Spleen (tissue), 7 donors: ENCODE results near the gene FGF18.

Experiments
- CTCF ChIP-seq, 11 experiments: fragments of 200-600 bp in 7 of 11; fragments of 450-650 bp in 4 of 11; sonication (generic) in 4 of 11; IDR thresholded peaks in 8 of 11; conservative IDR thresholded peaks in 3 of 11; 1 replicate in 7 of 11; 2 replicates in 4 of 11; pipeline versions ENCODE4 v1.4.0 to v1.8.0; 2016 to 2021; ENCODE audit warnings: antibody characterized with exemption in 11 of 11, inconsistent platforms in 4 of 11, mild to moderate bottlenecking in 1 of 11
- POLR2A ChIP-seq, 3 donors: fragments of 450-650 bp; IDR thresholded peaks; one replicate each; pipeline ENCODE4 v1.5.1; 2017; ENCODE audit warnings: antibody characterized with exemption in 3 of 3, mild to moderate bottlenecking in 1 of 3
- donor health status: DM: no; HTN: no; CAD: no; lungs with moderate emphysema.
- donor health status: DM: no; HTN: no; CAD: no.
- donor health status: DM: no; HTN: no; CAD: no.

DNA sequence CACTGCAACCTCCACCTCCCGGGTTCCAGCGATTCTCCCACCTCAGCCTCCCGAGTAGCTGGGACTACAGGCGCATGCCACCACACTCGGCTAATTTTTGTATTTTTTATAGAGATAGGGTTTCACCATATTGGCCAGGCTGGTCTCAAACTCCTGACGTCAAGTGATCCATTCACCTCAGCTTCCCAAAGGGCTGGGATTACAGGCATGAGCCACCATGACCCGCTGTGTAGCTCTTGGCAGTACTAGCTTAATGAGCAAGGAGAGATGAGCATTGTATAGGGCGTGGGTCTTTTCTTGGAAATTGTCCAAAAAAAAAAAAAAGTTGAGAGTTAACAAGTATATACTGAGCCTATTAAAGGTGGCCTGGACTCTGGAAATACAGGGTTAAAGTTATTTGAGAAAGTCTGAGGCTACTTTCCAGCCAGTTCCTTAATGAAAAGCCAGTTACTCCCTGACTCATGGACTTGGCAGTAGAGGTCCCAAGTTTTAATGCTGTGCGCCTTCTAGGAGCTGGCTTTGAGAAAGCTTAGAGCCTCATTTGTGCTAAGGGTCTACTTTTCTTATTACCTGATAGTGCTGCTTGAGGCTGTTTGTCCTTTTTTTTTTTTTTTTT, 4.2 kb upstream of the FGF18 start:
- TF ChIP-seq CTCF (IDR thresholded peaks at IDR 0.05 in 8 of 11, conservative IDR thresholded peaks at IDR 0.05 in 3 of 11): no peak
- no peak for TF ChIP-seq POLR2A (IDR thresholded peaks at IDR 0.05)
